MG63 (cell line): ENCODE results near the gene KIFC3. TPM values are rescaled to one million over a fixed set of nuclear protein-coding genes. Genes with fewer than 3 reads are reported as not detected.
"Not testable (repeated sequence)": the region's sequence is repeated elsewhere in the genome, so short reads cannot be mapped to it uniquely, and the experiment has no call there.

Experiments
- DNase-seq: peaks from one replicate; pipeline ENCODE4 v3.0.0-alpha.2; 2020
- H3K27me3 ChIP-seq: fragments of 250-450 bp; sonication (Bioruptor Pico); 2 replicates; pipeline ENCODE4 v1.5.1; 2020; ENCODE audit warnings: mild to moderate bottlenecking, moderate library complexity
- H3K36me3 ChIP-seq: fragments of 250-450 bp; sonication (Bioruptor Pico); 2 replicates; pipeline ENCODE4 v1.5.1; 2020; ENCODE audit warnings: mild to moderate bottlenecking, moderate library complexity
- H3K4me3 ChIP-seq: fragments of 250-450 bp; sonication (Bioruptor Pico); 2 replicates; pipeline ENCODE4 v1.5.1; 2020; ENCODE audit warnings: mild to moderate bottlenecking, moderate library complexity
- H3K9me3 ChIP-seq: fragments of 250-450 bp; sonication (Bioruptor Pico); 2 replicates; pipeline ENCODE4 v1.5.1; 2020; ENCODE audit warnings: mild to moderate bottlenecking, moderate library complexity
- total RNA-seq: library from RNA; depleted of rRNA; stranded (reverse); fragments of >200 nt; shearing (Covaris generic); gene quantifications from 2 replicates; pipeline ENCODE4 v1.2.3, GENCODE V29; 2014; ENCODE audit warnings: low replicate concordance

The KIFC3 gene
- total RNA-seq, 1 experiment from 2014 or later, result 322 TPM

DNA sequence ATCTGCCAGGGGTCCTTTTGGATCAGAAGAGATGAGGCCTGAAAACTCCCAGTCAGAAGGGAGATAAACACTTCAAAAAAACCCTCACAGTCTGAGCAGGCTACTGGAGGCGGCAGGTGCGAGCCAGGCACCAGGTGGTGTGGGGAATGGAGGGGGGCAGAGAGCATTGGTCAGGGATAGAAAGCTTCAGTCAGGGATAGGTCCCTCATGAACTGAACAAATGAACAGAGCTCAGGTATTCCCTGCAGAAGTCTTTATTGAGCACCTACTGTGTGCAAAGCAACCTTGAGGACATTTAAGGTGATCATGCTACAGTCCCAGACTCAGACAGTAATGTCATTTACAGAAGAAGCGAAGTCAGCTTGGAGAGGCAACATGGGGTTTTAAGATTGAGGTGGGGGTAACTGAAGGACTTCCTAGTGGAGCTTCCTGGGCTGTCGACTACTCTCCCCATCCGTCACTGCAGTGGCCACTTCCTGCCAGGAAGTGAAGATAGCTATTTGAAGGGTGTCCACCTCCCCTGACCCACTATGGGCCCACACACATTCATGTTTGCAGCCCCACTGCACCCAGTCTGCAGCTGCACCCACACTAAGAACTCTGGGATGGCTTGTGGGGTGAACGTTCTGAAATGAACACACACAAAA, 3.2 kb downstream of the KIFC3 start:
- no peak overlapping the region for H3K4me3 ChIP-seq
- H3K9me3 ChIP-seq, result no peaks in the 10 kb centered on the region
- peaks cover 72% of the 10 kb centered on the region for H3K36me3 ChIP-seq
- no peaks in the 10 kb centered on the region for H3K27me3 ChIP-seq
- DNase-seq, result no peak

DNA sequence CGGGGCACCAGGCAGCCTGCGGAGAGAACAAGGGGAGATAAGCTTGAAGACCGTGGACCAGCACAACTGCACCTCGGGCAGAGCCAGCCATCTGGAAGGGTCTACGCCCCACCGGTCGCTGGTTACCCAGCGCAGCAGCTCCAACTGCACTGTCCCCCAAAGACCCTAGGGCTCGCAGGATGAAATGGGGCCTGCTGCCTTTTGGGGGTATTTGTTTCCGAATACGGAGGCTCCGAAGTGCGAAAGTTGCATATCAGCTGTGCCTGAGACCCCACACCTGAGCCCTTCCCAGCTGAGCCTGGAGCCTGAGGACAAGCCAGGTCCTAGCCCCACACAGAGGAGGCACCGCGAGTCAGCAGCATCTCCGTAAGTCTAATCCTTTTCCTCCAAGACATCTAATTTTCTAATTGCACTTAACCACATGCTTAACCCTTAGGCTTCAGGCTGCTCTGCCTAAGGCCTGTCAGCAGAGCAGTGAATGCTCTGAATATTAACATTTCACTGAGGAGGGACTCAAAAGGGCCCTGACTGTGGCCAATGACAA, 4.0 kb downstream of the KIFC3 start:
- Histone ChIP-seq H3K36me3 (peaks cover 80% of the 10 kb centered on the region), H3K4me3 (no peak overlapping the region), H3K27me3 (no peaks in the 10 kb centered on the region), H3K9me3 (no peaks in the 10 kb centered on the region)
- no peak for DNase-seq

DNA sequence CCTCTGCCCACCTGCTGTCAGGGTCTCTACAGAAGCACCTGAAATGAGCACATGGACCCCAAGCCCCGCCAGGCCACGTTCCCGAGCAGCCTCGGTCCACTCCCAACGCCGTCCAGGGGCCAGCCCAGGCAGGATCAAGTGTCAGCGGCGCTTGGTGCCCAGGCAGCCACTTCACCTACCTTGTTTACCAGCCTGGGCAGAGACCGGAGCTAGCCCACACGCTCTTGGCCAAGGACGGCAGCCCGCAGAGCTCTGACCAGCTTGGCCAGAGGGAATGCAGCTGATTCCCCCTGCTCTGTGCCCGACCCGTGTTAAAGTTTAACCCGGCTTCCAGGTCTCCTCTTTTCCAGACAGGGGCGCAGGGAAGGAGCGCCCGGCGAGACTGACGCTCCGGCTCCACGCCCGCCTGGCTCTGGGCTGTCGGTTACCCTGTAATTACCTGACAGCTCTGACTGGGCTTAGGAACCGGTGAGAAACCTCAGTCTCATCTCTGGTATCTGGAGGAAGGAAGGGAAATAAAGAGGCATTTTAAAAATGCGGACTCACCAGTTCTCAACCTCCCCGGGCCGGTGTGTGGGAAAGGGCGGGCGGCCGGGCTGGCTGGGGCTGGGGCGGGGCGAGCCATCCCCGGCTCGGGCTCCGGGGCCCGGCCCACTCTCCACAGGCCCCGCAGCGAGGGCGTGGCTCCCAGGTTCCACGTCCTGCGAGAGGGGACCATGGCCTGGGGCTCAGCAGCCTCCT, 4.6 kb downstream of the KIFC3 start:
- no peaks in the 10 kb centered on the region for H3K9me3 ChIP-seq
- no peak overlapping the region for H3K4me3 ChIP-seq
- no peak for DNase-seq
- peaks cover 86% of the 10 kb centered on the region for H3K36me3 ChIP-seq
- no peaks in the 10 kb centered on the region for H3K27me3 ChIP-seq

DNA sequence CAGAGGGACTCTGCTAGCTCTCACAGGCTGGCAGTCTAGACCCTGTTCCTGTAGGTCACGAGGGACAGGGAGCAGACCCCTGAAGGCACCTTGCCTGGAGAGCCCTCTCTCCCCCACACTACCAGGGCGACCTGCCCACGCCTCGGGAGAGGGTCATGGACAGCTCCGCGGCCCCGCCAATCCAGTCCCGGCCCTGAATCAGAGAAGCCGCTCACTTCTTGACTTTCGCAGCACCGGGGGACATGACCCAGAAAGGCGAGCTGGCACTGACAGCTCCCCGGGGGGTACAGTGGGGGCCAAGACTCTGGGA, 5.1 kb downstream of the KIFC3 start:
- Histone ChIP-seq H3K9me3 (no peaks in the 10 kb centered on the region), H3K36me3 (peaks cover 91% of the 10 kb centered on the region), H3K4me3 (no peak overlapping the region), H3K27me3 (no peaks in the 10 kb centered on the region)
- DNase-seq, result no peak

DNA sequence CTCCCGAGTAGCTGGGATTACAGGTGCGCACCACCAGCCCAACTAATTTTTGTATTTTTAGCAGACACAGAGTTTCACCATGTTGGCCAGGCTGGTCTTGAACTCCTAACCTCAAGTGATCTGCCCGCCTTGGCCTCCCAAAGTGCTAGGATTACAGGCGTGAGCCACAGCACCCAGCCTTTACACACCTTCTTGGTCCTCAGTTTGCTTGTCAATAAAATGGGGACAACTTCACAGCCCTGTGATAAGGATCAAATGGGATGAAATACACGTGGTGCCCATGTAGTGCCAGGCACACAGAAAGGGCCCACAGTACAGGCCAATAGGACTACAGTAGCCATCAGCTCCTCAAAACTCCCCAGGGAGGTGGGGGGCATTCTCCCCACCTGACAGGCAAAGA, 6.3 kb downstream of the KIFC3 start:
- not testable (repeated sequence) for H3K27me3 ChIP-seq, H3K4me3 ChIP-seq, DNase-seq, H3K9me3 ChIP-seq
- H3K36me3 ChIP-seq, result peaks cover 97% of the 10 kb centered on the region

DNA sequence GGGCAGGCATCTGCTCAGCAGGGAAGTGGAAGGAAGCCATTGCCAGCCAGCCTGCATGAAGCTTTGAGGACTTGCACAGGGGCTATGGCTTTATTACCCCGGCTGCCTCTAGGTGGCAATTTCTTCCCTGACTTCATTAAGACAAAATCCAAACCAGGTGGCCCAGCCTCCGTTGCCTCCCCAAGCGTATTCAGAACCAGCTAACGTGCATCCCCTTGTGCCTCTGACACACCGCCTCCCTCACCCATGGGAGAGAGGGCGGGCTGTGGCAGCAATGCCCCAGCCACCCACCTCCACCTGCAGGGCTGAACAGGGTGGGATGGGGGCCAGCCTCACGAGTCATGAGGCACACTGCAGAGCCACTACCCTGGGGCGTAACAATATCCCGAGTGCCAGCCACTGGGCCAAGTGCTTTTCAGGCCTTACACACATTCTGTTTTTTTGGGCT, 6.8 kb downstream of the KIFC3 start:
- Histone ChIP-seq H3K9me3 (no peaks in the 10 kb centered on the region), H3K27me3 (no peaks in the 10 kb centered on the region), H3K36me3 (peaks cover 97% of the 10 kb centered on the region), H3K4me3 (no peak overlapping the region)
- DNase-seq, result peak; percentile 72

DNA sequence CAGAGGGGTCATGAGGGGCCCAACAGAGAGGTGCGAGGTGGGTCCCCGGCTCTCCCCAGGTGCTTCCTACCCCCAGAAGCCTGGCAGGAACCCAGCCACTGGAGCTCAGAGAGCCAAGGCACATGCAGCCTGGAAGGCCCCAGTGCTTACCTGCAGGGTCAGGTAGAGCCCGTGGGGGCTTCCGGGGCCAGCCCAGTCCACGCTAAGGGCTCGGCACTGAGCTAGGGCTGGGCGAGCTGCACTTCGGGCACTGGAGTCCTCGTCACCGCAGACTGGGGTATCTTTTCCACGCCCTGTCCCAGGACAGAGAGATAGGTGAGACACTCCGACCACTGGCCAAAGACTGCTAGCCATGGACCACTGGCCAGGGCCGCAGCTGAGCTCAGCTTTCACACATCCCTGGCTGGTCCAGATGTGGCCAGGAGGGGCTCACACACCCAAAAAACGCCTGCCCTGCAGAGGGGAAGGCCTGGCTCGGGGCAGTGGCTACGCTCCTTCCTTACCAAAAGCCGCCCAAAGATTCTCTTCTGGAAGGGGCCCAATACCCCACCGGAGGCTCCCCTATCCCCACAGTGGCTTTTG, 7.4 kb downstream of the KIFC3 start:
- H3K9me3 ChIP-seq, result no peaks in the 10 kb centered on the region
- H3K36me3 ChIP-seq, result peaks cover 97% of the 10 kb centered on the region
- DNase-seq, result no peak
- H3K27me3 ChIP-seq, result no peaks in the 10 kb centered on the region
- no peak overlapping the region for H3K4me3 ChIP-seq

DNA sequence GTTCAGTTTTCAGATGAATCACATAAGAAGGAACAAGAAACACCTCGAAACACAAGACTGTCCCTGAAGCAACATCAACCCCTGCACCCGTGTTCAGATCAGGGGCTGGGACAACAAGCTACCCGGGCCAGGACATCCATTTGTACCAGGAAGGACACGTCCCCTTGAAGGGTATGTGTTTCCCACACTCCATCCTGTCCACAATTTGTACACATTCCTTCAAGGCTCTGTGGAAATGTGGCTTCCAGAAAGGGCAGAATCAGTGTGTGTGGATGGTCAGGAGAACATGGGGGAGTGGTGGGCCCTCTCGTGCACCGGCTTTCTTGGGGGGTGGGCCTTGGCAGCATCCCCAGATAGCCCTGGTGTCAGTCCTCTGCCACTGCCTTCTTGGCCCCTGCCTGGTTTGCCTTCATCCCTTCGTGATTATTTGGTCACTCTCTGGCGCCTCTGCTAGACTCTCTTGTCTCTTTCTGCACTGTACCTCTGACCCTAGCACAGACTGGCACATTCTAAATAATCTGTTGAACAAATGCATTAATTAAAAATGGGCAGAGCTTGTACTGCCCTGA, 10.3 kb downstream of the KIFC3 start:
- no peak overlapping the region for H3K4me3 ChIP-seq
- no peaks in the 10 kb centered on the region for H3K9me3 ChIP-seq
- peaks cover 99% of the 10 kb centered on the region for H3K36me3 ChIP-seq
- H3K27me3 ChIP-seq, result no peaks in the 10 kb centered on the region
- no peak for DNase-seq

DNA sequence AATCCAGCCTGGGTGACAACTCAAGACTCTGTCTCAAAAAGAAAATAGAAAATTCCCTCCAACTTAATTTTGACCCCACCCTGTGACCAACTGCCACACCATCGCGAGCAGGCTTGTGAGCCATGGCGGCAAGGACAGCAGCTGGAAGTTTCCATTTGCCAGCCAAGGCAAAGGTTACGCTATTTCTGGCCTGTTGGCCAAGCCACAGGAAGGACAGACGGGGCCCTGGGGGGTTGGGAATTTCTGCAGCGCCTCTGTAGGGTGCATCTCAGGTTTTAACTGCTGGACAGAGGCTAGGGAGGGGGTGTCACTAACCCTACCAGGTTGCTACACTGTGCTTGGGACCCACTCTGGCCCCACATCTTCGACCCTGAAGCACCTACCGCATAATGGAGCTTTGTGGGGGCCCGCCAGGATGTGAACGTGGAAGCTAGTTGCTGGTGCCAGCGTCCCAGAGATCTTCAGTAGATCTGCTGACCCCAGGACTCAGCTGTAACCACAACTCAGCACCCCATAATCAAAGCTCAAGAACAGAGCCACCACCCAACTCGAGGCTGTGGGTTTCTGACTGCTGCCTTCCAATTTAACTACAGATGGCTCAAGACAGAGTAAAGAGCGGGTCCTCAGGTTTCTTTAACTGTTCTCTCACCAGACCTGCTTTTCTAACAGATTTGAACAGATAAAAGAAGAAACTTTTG, 10.9 kb downstream of the KIFC3 start:
- no peaks in the 10 kb centered on the region for H3K9me3 ChIP-seq
- no peak overlapping the region for H3K4me3 ChIP-seq
- H3K36me3 ChIP-seq, result peaks cover 99% of the 10 kb centered on the region
- no peaks in the 10 kb centered on the region for H3K27me3 ChIP-seq
- no peak for DNase-seq

DNA sequence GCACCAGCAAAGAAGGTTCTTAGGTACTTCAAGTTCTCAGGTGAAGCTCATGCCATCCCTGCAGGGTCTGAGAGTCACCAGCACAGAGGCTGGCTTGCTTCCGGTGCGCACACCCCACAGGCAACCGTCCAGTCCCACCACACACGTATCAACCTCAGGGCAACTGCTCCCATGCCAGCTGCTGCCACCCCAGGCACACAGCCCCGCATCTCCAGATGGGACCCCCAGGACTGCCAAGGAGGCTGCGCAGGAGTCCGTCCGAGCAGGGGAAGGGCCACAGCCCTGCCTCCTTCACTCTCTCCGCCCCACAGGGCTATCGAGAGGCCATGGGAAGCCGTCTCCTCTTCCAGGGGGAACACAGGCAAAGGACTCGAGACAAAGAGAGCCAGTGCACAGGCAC, 13.3 kb downstream of the KIFC3 start:
- no peak for DNase-seq
- Histone ChIP-seq H3K36me3 (peaks cover 99% of the 10 kb centered on the region), H3K27me3 (no peaks in the 10 kb centered on the region), H3K4me3 (no peak overlapping the region), H3K9me3 (no peaks in the 10 kb centered on the region)

DNA sequence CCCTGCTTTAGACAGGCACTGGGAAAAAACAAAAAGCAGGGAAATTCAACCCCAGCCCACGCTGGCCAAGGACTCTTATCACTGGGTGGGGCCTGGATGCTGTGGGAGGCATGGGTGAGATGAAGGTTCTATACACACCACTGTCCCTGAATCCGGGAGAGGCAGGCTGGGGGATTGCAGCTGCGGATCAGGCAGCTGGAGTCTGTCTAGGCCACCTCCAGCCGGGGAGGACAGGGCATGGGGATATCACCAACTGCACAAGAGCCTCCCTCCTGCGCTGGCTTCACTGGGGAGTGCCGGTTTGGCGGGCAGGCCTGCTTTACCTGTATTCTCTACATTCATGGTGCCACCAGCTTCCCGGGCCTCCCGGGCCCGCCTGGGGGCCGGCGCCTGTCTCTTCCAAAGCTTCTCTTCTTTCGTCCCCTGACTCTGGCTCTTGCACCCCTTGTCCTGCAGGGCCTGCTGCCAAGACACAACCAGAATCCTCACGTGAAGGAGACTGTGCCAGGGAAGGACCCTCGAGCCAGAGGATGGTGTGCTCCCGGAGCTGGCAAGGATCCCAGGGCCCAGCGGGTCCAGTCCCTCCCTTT, 13.9 kb downstream of the KIFC3 start:
- no peaks in the 10 kb centered on the region for H3K9me3 ChIP-seq
- H3K27me3 ChIP-seq, result no peaks in the 10 kb centered on the region
- DNase-seq, result no peak
- H3K36me3 ChIP-seq, result peaks cover 99% of the 10 kb centered on the region
- H3K4me3 ChIP-seq, result no peak overlapping the region

DNA sequence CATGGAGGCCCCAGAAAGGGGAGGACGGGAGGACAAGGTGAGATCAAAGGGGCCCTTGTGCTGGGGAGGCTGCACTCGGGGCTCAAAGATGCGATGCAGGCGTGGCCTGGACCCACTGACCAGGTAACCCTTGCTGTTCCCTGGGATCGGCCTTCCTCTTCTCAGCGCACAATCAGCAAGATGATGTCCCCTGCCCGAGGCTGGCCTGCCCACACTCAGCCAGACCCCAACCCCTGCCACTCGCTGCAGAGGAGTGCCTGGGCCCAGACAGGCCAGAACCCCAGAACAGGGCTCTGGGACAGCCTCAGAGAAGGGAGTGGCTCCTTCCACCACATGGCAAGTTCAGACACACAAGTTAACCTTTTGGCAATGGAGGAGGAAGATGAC, 14.8 kb downstream of the KIFC3 start:
- Histone ChIP-seq H3K36me3 (peaks cover 97% of the 10 kb centered on the region), H3K9me3 (no peaks in the 10 kb centered on the region)
- no peak for DNase-seq

DNA sequence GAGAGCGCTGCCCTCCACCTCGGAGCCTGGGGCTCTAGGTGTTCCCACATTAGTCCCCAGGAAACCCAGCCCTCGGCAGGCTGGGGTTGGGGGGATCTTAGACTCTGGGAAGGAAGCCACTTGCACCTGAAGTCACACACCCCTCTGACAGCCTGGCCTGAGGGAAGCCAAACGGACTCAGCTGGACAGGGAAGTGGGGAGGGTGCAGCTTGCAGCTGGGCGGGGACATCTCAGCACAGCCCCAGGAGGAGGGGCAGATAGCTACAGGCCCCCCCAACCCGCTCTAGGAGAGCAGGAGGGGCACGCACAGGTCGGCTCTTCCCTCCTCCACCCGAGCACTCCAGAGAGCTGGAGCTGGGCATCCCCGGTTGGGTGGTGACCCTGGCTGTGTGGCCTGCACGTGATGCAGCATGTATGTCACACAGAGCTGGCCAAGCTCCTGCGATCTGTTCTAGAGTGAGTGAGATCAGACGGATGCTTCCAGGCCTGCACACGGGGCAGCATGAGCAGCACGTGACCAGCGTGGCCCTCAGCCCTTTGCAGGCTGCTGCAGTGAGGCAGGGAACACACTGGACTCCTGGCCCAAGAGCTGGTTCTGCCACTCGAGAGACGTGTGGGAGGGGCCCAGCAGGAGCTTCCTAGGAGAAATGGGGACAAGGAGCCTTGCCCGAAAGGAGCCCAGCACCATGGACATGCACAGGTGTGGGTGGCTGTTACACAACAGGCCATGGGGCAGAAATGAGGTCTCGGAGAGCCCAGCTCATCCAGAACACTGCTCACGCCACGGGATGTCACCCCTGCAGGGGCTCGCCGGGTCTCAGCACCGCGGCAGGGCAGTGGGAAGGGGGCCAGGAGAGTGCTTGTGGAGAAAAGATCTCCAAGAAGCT, 15.4 kb downstream of the KIFC3 start:
- Histone ChIP-seq H3K27me3 (no peaks in the 10 kb centered on the region), H3K4me3 (no peak overlapping the region), H3K9me3 (no peaks in the 10 kb centered on the region), H3K36me3 (peaks cover 97% of the 10 kb centered on the region)
- DNase-seq, result no peak

More for the DNA sequence above, 14.8 kb downstream of the KIFC3 start:
- Histone ChIP-seq H3K27me3 (no peaks in the 10 kb centered on the region), H3K4me3 (no peak overlapping the region)

DNA sequence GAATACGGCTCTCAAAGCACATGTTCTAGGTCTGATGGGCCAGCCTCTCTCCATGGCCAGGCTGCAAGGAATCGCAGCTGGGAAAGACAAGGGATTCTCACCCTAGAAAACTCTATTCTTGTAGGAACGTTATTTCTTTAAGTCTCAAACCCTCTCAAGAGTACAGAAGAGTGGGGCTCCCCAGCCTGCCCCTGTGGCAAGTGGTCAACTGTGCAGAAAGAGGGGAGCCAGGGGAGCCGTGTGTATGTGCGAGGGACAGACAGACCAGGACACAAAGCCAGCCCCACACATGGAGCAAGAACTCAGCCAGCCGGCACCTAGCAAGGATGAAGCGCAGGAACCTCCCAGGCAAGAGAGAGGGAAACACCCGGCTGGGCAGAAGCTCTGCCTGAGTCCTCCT, 16.4 kb downstream of the KIFC3 start:
- Histone ChIP-seq H3K9me3 (no peaks in the 10 kb centered on the region), H3K27me3 (no peaks in the 10 kb centered on the region), H3K36me3 (peaks cover 97% of the 10 kb centered on the region), H3K4me3 (no peak overlapping the region)
- no peak for DNase-seq

DNA sequence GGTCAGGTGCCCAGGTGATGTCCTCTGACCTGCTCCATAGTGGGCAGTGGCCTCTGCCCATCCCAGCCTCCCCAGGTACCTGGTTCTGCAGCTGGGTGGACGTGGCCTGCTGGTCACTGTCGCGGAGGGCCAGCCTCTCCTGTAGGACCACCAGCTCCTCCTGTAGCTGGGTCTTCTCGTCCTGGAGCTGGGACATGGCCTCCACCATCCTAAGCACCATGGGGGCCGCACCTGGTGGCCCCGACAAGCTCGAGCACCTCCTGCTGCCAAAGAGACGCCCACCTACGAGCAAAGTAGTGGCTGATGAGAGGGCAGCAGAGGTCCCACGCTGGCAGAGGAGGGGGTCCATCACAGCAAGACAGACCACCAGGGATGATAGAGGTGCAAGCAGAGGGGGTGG, 16.9 kb downstream of the KIFC3 start:
- H3K4me3 ChIP-seq, result no peak overlapping the region
- no peaks in the 10 kb centered on the region for H3K9me3 ChIP-seq
- no peak for DNase-seq
- peaks cover 95% of the 10 kb centered on the region for H3K36me3 ChIP-seq
- no peaks in the 10 kb centered on the region for H3K27me3 ChIP-seq

DNA sequence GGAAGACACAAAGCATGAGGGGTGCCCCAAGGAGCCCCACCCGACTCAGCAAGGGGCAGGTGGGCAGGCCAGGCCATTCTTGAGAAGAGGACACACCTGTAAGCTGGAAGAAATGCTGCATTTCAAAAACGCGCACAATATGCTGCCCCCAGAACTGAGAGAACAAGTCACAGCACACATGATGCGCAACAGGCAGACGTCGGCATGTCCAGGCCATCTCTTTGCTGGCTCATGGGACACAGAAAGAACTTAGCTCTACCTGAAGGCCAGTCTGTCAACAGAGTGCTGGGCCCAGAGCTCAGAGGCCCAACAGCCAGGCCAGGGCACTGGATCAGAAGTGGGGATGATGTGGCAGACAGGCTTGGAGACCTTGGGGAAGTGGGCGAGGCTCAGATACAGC, 18.0 kb downstream of the KIFC3 start:
- Histone ChIP-seq H3K9me3 (no peaks in the 10 kb centered on the region), H3K27me3 (no peaks in the 10 kb centered on the region), H3K4me3 (no peak overlapping the region), H3K36me3 (peaks cover 93% of the 10 kb centered on the region)
- DNase-seq, result no peak
